HG02798 (cell line): ENCODE results near the gene SHOC2.

Experiments used
- ATAC-seq: cut with Tn5 transposase; IDR thresholded peaks from one replicate; pipeline ENCODE4 v1.9.1; 2021; ENCODE audit warnings: mild to moderate bottlenecking; ENCODE audit not compliant: unreplicated experiment, poor library complexity

Gene SHOC2

GRCh38 chr10:111034598-111035310 is 115.3 kb downstream of the SHOC2 start:
- ATAC-seq = no peak

GRCh38 chr10:111035542-111035941 is 116.1 kb downstream of the SHOC2 start:
- no peak for ATAC-seq

- no peak for ATAC-seq
Observed at GRCh38 chr10:111037858-111038257, 118.5 kb downstream of the SHOC2 start.

- no peak for ATAC-seq
Observed at GRCh38 chr10:111039522-111039921, 120.1 kb downstream of the SHOC2 start.

- ATAC-seq = no peak
Observed at GRCh38 chr10:111057006-111057405, 137.6 kb downstream of the SHOC2 start.
